Activated CD4-positive, CD25-positive, alpha-beta regulatory T cell treated with anti-CD3 and anti-CD28 coated beads, Interleukin-2, amount 50 U/mL, for 72 hours (primary cell): ENCODE data around the gene TMEM79.
"Not testable (repeated sequence)": the region's sequence is repeated elsewhere in the genome, so short reads cannot be mapped to it uniquely, and the experiment has no call there.

Source experiments
- DNase-seq: peaks from one replicate; pipeline ENCODE4 v3.0.0; 2021

TMEM79 gene

GRCh38 chr1:156310962-156311361 lies 26.8 kb downstream of the TMEM79 start:
- no peak for DNase-seq

- no peak for DNase-seq
Observed at GRCh38 chr1:156316909-156317308, 32.8 kb downstream of the TMEM79 start.

DNA sequence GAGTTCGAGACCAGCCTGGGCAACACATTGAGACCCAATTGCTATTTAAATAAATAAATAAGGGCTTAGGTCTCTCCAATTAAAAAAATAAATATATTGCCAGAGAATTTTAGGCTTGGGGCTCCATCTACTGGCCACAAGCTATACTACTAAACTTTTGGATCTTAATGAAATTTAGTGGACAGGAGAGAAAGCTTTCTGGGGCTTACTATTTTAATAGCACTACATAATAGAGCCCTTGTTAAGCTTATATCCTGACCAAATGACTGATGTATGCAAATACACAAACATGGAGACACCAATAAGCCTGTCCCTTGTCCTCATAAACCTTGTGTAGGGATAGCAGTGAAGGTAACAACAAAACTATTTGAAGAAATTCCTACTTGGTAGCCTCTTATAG lies 35.5 kb downstream of the TMEM79 start:
- DNase-seq: no peak

DNA sequence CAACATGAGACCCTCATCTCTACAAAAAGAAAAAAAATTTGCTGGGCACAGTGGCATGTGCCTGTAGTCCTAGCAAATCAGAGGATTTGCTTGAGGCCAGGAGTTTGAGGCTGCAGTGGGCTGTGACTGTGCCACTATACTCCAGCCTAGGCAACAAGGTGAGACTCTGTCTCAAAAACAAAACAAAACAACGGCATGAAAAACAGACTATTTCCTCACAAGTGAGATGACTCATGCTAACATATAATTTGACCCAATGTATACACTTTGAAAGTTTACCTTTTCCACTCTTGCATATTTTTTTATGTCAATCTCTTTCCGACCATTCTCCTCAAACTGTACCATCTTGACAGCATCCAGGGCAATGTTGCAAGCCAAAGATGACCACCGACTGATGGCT lies 36.4 kb downstream of the TMEM79 start:
- no peak for DNase-seq

- DNase-seq: not testable (repeated sequence)
Observed at GRCh38 chr1:156323179-156323578, 39.1 kb downstream of the TMEM79 start.

DNA sequence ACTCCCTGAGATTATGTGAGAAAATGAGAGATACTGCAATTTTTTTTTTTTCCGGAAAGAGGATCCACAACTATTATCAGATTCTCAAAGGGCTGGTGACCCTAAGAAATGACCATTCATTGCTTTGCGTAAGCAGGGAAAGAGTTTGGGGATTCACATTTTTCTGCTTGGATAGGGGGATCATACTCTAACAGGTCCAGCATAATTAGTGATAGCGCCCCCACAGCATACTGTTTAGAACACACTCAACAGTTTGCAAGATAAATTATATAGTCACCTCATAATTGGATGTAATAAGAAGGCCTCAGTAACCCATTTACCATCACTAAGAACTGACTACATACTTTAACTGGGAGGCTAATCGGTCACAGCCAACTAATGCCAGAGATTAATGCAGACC lies 52.1 kb downstream of the TMEM79 start:
- no peak for DNase-seq

GRCh38 chr1:156337052-156337887 lies 53.1 kb downstream of the TMEM79 start:
- DNase-seq: no peak

DNA sequence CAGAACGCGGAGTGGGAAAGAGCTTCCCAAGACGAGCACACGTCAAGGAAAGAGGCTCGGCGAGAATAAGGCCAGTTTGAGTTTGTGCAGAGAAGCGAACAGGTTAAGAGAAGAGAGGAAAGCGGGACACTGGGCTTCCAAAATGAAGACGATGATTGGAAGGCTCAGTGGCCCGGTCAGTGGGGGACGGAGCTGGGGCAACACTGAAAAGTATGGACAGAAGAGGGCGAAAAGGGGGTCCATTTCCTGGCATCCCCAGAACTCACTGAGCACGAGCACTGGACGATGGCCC lies 53.7 kb downstream of the TMEM79 start:
- no peak for DNase-seq

GRCh38 chr1:156338180-156338976 lies 54.3 kb downstream of the TMEM79 start, which contains the start of the genes CCT3 and TSACC:
Gene CCT3 (minus strand): TSS chr1:156338292. CDS start chr1:156338184, 108 bp downstream.
Gene TSACC (plus strand): TSS chr1:156338526. CDS start chr1:156339758, 1,232 bp downstream.
- peak; percentile 100 for DNase-seq
